HG02884 (cell line): ENCODE measurements around the gene DEF6.

ENCODE experiments used
- ATAC-seq: cut with Tn5 transposase; IDR thresholded peaks from one replicate; pipeline ENCODE4 v1.9.1; 2021; ENCODE audit warnings: mild to moderate bottlenecking, moderate library complexity; ENCODE audit not compliant: unreplicated experiment

DEF6 gene

DNA sequence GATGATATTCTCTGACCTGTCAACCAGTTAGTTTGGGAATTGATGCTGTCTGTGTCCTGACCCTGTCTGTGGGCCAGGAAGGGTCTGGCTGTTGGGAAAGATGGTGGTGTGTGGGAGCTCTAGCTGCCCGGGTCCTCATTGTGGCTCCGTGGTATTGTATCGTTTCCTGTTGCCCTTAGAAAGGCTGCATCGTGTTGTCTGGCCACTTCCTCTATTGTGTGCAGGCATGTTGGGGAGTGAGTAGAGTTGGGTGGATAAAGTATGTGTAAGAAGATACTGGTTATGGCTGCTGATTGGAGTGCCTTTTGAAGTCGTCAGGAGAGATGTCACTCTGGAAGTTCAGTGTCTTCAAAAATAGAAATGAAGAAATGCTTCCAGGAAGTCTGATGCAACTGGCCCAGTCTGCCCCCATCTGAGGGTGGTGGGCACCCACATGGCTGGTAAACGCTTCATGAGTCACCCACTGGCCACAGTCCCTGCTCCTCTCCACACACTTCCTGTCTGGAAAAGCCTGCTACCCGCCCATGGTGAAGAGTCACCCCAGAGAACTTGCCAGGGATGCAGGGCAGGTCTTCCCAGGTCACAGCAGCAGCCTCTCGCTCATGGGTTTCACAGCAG lies 72.6 kb downstream of the DEF6 start:
- no peak for ATAC-seq

GRCh38 chr6:35370785-35371493 lies 73.3 kb downstream of the DEF6 start:
- ATAC-seq: no peak
